Measurements from ENCODE around the gene PPP1R18.

PPP1R18 gene

DNA sequence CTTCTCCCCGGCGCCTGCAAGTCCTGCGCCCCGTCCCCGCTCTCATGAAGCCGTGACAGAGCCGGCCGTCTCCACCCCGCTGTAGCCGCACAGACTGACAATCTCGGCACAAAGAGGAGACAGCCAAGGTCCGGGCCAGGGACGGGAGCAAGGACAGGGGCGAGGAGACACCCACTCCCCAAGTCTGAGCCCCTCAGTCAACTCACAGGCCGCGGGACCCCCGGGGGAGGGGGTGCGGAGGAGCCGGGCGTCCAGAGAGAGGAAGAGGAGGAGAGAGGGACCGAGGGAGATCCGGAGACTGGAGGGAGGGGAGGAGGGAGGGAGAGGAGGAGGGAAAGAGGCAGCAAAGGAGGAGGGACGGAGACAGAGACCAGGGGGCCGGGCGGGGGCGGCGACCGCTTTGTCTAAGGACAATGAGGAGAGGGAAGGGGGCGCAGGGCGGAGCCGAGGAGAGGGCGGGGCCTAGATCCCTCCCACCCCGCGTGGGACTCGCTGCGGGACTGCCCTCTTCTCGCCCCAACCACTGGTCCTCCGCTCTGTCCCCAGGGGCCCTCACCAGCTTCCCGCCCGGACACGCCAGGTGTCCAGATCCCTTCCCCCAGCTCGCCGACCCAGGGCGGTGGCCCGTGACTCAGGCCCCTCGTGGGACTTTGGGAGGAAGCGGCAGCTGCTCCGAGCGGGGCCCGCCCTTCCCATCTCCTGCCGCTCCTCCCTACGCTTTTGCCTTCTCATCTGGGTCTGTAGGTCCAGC lies 638 bp upstream of the PPP1R18 start:
- no peaks in the 10 kb centered on the region for H3K9me3 ChIP-seq (ENCODE audit: control insufficient read depth in 2 of 2, low read length in 2 of 2)
- H3K27ac ChIP-seq (ENCODE audit: low read length): peak overlapping the region; percentile 98
- no peaks in the 10 kb centered on the region for H3K36me3 ChIP-seq (ENCODE audit: control insufficient read depth in 2 of 2, insufficient read depth in 2 of 2, low read length in 2 of 2)
- H3K4me1 ChIP-seq (ENCODE audit: control insufficient read depth, insufficient read depth, low read length): peaks cover 68% of the 10 kb centered on the region
- H3K4me3 ChIP-seq (ENCODE audit: low read length in 2 of 2): peak overlapping the region; percentile 94 to 96
- peak overlapping the region; percentile 89 to 97 for H3K9ac ChIP-seq (ENCODE audit: low read length in 2 of 2)
- no peaks in the 10 kb centered on the region for H3K27me3 ChIP-seq (ENCODE audit: control insufficient read depth in 1 of 2, insufficient read depth in 2 of 2, low read length in 2 of 2)

DNA sequence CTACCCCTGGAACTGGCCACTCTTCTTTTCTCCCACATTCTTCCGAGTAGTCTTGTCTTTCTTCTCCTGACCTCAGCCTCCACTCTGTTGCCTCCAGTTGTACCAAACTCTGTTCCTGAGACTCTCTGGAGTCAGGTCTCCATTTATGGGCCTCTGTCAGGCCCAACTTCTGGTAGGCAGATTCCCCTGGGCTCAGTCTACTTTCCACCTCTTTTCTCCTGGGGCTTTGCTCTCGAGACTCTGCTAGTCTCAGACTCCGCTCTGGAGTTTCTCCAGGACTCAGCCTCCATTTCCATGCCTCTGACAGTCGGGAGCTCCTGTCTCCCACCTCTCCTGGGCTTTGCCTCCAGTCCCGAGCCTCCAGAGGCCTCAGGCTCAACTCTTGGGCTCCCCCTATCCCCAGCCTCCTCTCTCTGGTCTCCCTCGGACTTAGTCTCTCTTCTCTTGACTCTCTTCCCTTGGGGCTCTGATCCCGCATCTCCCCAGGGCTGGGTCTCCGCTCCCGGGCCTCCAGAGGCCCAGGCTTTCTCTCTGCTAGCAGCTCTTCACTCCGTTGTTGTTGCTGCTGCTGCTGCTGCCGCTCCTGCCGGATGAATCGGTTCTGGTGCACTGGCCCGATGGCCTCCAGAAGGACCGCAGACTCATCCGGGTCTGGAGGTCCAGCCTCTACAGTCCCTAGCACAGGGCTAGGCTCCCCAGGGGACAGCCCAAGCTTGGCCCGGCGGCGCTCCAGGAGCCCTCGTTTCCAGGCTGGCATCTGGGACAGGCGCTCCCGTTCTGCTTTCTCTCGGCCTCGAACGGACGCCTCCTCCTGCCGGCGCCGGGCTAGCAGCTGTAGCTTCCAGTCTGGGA lies 1.1 kb downstream of the PPP1R18 start:
- Histone ChIP-seq H3K27me3 (ENCODE audit: control insufficient read depth in 1 of 2, insufficient read depth in 2 of 2, low read length in 2 of 2) (no peaks in the 10 kb centered on the region), H3K9me3 (ENCODE audit: control insufficient read depth in 2 of 2, low read length in 2 of 2) (no peaks in the 10 kb centered on the region), H3K9ac (ENCODE audit: low read length in 2 of 2) (peak overlapping the region; percentile 94 to 97), H3K36me3 (ENCODE audit: control insufficient read depth in 2 of 2, insufficient read depth in 2 of 2, low read length in 2 of 2) (peaks cover 0 to 2% of the 10 kb centered on the region in 2 donors), H3K4me3 (ENCODE audit: low read length in 2 of 2) (peak overlapping the region; percentile 94 to 96), H3K27ac (ENCODE audit: low read length) (peak overlapping the region; percentile 98), H3K4me1 (ENCODE audit: control insufficient read depth, insufficient read depth, low read length) (peaks cover 81% of the 10 kb centered on the region)

DNA sequence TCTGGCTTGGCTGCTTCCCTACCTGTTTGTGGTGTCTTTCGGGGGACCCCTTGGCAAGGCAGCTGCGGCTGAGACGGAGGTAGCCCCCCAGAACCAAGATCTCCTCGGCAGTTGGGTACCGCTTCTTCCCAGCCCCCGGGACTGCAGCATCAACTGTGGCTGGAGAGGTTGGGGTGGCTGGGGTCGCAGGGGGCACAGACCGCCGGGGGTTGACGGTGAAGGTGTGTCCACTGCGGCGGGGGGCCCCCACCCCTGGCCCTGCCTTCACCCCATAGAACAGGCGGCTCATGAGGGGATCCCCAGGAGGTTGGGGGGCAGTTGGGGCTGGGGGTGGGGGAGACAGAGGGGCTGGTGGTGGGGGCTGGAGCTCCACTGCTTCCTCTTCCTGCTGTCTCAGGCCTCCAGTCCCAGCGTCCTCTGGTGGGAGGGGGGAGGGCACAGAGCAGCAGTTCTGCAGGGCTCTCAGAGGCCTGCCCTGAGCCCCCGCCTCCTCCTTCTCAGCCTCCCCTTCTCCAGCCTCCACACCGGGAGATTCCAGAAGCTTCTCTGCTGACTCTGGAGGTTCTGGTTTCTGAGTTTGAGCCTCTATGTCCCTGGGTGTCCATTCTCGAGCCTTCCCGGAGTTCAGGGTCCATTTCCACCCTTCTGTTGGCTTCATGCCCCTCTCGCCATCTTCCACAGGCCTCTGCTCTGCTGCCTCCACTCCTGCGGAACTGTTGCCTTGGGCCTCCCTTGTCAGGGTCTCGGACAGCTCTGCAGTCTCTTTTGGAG lies 1.9 kb downstream of the PPP1R18 start:
- Histone ChIP-seq H3K4me1 (ENCODE audit: control insufficient read depth, insufficient read depth, low read length) (peaks cover 81% of the 10 kb centered on the region), H3K36me3 (ENCODE audit: control insufficient read depth in 2 of 2, insufficient read depth in 2 of 2, low read length in 2 of 2) (peaks cover 3 to 6% of the 10 kb centered on the region in 2 donors), H3K27me3 (ENCODE audit: control insufficient read depth in 1 of 2, insufficient read depth in 2 of 2, low read length in 2 of 2) (no peaks in the 10 kb centered on the region), H3K27ac (ENCODE audit: low read length) (peak overlapping the region; percentile 98), H3K9ac (ENCODE audit: low read length in 2 of 2) (peak overlapping the region; percentile 94 to 97), H3K4me3 (ENCODE audit: low read length in 2 of 2) (peak overlapping the region; percentile 94 to 96), H3K9me3 (ENCODE audit: control insufficient read depth in 2 of 2, low read length in 2 of 2) (no peaks in the 10 kb centered on the region)

DNA sequence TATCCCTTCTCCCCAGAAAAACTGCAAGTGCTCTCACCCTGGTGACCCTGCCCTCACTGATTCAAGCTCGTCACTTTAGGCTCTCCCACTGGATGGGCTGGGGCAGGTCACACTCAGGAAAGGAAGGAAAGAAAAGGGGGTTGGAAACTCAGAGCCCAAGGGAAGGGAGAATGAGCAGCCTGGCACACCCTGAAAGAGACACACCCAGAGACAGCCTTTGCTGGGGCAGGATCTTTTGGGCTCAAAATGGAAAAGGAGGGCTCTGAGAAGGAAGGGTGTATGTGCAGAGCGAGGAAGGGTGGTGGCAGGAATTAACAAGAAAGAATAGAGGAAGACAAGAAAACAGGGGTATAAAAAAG lies 2.5 kb downstream of the PPP1R18 start:
- H3K27me3 ChIP-seq (ENCODE audit: control insufficient read depth in 1 of 2, insufficient read depth in 2 of 2, low read length in 2 of 2): no peaks in the 10 kb centered on the region
- peak overlapping the region; percentile 98 for H3K27ac ChIP-seq (ENCODE audit: low read length)
- H3K9me3 ChIP-seq (ENCODE audit: control insufficient read depth in 2 of 2, low read length in 2 of 2): no peaks in the 10 kb centered on the region
- peaks cover 3 to 6% of the 10 kb centered on the region in 2 donors for H3K36me3 ChIP-seq (ENCODE audit: control insufficient read depth in 2 of 2, insufficient read depth in 2 of 2, low read length in 2 of 2)
- H3K9ac ChIP-seq (ENCODE audit: low read length in 2 of 2): peak overlapping the region; percentile 84 to 97
- peak overlapping the region; percentile 78 to 96 for H3K4me3 ChIP-seq (ENCODE audit: low read length in 2 of 2)
- H3K4me1 ChIP-seq (ENCODE audit: control insufficient read depth, insufficient read depth, low read length): peaks cover 81% of the 10 kb centered on the region

DNA sequence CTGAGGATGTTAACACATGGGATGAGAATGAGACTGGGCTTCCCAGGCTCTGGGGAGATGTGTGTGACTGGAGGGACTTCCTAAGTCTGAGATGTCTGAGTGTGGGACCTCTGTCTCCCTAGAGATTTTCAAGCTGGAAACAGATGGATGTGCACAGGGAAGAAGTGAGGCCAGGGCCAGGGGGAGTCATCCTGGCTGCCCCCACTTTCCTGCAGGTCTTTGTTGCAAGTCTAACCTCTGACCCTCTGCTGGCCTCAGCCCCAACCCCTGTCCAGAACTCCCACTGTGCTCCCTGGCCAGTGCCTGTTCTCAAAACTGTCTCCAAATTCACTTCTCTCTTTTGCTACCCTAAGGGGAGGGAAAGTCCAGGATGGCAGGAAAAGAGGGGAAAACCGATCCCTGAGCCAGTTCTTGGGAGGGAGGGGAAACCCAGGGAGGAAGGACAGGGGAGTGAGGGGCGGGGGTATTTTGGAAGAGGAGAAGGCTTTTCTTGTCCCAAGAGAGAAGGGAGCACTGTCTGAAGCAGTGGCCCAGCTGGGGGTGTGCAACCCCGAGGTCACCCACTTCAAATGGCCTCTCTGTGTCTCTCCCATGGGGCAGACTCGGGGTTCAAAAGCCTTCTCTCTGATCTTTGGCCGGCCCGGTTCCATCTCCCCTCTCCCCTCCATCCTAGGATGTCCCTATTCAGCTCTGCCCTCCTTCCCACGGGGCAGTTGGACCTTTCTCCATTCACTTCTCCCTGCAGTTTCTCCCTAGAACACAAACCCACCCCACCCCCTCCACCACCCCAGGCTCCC lies 3.1 kb downstream of the PPP1R18 start:
- Histone ChIP-seq H3K4me3 (ENCODE audit: low read length in 2 of 2) (peak overlapping the region; percentile 78 to 96), H3K27ac (ENCODE audit: low read length) (peak overlapping the region; percentile 98), H3K9me3 (ENCODE audit: control insufficient read depth in 2 of 2, low read length in 2 of 2) (no peaks in the 10 kb centered on the region), H3K4me1 (ENCODE audit: control insufficient read depth, insufficient read depth, low read length) (peaks cover 79% of the 10 kb centered on the region), H3K27me3 (ENCODE audit: control insufficient read depth in 1 of 2, insufficient read depth in 2 of 2, low read length in 2 of 2) (no peaks in the 10 kb centered on the region), H3K36me3 (ENCODE audit: control insufficient read depth in 2 of 2, insufficient read depth in 2 of 2, low read length in 2 of 2) (peaks cover 5 to 9% of the 10 kb centered on the region in 2 donors), H3K9ac (ENCODE audit: low read length in 2 of 2) (peak overlapping the region; percentile 94 to 97)

DNA sequence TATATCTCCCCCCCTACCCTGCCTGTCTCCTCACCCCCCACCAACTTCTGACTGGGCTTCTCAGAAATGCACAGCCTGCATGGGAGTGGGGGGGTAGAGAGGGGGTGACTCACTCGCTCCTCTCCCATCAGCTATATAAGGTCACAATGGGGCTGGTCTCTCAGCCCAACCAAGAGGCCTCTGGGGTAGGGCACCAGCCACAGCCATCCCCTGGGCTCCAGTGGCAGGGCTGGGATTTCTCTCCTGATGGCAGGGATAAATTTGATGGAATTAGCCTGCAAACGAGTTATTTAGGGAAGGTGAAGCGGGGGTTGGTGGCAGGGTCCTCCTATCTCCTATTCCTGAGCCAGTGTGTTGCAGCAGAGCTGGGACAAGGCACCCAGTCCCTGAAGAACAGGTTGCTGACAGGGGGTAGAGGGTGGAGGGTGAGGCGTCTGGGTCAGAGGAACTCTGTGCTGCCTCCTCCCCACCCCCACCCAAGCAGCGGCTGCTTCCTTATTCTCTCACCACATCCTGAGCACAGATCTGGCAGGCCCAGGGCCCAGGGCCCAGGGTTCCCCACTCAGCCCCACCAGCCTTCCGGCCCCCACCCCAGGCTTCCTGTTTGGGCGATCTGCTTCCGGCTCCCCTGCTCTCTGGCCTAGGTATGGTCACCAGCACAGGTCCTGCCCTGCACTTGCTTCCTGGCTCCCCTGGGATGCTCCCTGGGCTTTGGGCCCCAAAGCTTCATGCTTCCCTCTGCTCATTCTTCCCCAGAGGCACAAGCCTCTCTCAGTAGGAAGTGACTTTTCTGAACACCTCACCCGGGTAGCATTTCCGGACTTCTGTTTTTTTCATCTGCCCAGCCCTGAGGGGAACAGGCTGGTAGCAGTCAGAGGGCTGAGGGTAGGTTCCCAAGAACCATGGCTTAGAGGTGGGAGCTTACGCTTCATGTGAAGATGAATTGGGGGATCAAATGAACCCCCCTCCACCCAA lies 4.0 kb downstream of the PPP1R18 start:
- peaks cover 71% of the 10 kb centered on the region for H3K4me1 ChIP-seq (ENCODE audit: control insufficient read depth, insufficient read depth, low read length)
- no peaks in the 10 kb centered on the region for H3K9me3 ChIP-seq (ENCODE audit: control insufficient read depth in 2 of 2, low read length in 2 of 2)
- peak overlapping the region; percentile 94 to 97 for H3K9ac ChIP-seq (ENCODE audit: low read length in 2 of 2)
- peaks cover 8 to 16% of the 10 kb centered on the region in 2 donors for H3K36me3 ChIP-seq (ENCODE audit: control insufficient read depth in 2 of 2, insufficient read depth in 2 of 2, low read length in 2 of 2)
- no peaks in the 10 kb centered on the region for H3K27me3 ChIP-seq (ENCODE audit: control insufficient read depth in 1 of 2, insufficient read depth in 2 of 2, low read length in 2 of 2)
- peak overlapping the region; percentile 98 for H3K27ac ChIP-seq (ENCODE audit: low read length)
- peak overlapping the region; percentile 78 to 96 for H3K4me3 ChIP-seq (ENCODE audit: low read length in 2 of 2)

DNA sequence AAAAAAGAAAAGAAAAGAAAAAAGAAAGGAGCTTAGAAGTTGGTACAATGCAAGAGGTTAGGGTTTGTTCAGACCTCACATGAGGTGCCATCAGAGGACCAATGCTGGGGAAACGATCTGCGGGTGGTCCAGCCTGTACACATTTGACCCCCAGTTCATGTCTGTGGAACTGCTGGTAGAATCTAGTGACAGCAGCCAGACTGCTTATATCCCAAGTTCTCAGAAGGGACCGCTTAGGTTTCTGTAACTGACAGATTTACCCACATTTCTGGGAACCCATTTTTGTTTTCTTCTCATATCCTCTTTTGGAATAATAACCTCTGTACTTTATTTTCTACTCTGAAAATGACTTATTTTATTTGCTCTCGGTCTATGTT lies 4.7 kb downstream of the PPP1R18 start:
- H3K4me1 ChIP-seq (ENCODE audit: control insufficient read depth, insufficient read depth, low read length): peaks cover 71% of the 10 kb centered on the region
- no peaks in the 10 kb centered on the region for H3K9me3 ChIP-seq (ENCODE audit: control insufficient read depth in 2 of 2, low read length in 2 of 2)
- H3K36me3 ChIP-seq (ENCODE audit: control insufficient read depth in 2 of 2, insufficient read depth in 2 of 2, low read length in 2 of 2): peaks cover 13 to 23% of the 10 kb centered on the region in 2 donors
- H3K9ac ChIP-seq (ENCODE audit: low read length in 2 of 2): peak overlapping the region; percentile 94 to 97
- H3K4me3 ChIP-seq (ENCODE audit: low read length in 2 of 2): peak overlapping the region; percentile 78 to 96
- peak overlapping the region; percentile 98 for H3K27ac ChIP-seq (ENCODE audit: low read length)
- H3K27me3 ChIP-seq (ENCODE audit: control insufficient read depth in 1 of 2, insufficient read depth in 2 of 2, low read length in 2 of 2): no peaks in the 10 kb centered on the region

DNA sequence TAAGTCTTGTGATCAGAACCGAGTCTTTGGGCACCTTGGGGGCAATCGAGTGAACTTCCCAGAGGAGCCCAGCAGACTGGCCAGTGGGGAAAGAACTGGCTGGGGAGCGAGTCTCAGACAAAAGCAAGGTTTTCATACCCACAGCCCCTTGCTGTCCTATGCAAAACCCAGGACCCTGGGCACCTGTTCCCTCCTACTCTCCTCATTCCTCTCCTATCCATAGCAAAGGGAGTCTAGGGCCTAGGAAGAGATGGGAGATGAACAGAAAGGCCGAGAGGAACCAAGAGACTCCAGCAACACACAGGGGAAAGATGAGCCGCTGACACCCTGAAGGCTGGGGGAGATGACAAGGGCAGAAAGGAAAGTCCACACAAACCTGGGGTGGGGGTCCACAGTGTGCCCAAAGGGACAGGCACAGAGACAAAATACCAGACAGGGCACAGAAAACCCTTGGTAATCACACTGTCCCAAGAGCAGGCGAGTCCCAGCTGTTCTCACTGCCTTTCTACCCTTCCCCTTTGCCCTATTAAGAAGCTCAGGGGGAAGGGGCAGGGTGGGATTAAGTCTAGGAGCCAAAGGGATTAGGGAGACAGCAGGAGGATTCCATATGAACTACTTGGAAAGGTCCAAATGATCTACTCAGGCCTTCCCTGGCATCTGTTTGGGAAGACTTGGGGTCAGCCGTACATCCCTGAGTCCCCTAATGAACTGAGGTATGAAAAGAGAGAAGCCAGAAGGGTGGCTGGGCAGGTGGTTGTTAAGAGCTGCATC lies 6.5 kb downstream of the PPP1R18 start:
- Histone ChIP-seq H3K27ac (ENCODE audit: low read length) (peak overlapping the region; percentile 98), H3K36me3 (ENCODE audit: control insufficient read depth in 2 of 2, insufficient read depth in 2 of 2, low read length in 2 of 2) (peaks cover 24 to 34% of the 10 kb centered on the region in 2 donors), H3K9ac (ENCODE audit: low read length in 2 of 2) (peak overlapping the region; percentile 8 to 64), H3K27me3 (ENCODE audit: control insufficient read depth in 1 of 2, insufficient read depth in 2 of 2, low read length in 2 of 2) (no peaks in the 10 kb centered on the region), H3K4me1 (ENCODE audit: control insufficient read depth, insufficient read depth, low read length) (peaks cover 57% of the 10 kb centered on the region), H3K4me3 (ENCODE audit: low read length in 2 of 2) (peak overlapping the region; percentile 1 to 96), H3K9me3 (ENCODE audit: control insufficient read depth in 2 of 2, low read length in 2 of 2) (no peaks in the 10 kb centered on the region)

Data from stomach smooth muscle (tissue), 2 donors.